Left forelimb (tissue), 1 donor: Measurements from ENCODE around the gene BCAS3.
A peak's percentile ranks its signal among the peaks of the same experiment; 100 is the strongest.

Experiments used
- DNase-seq: peaks from one replicate; pipeline ENCODE4 v3.0.0-alpha.2; 2018; ENCODE audit warnings: low spot score

Gene BCAS3

DNA sequence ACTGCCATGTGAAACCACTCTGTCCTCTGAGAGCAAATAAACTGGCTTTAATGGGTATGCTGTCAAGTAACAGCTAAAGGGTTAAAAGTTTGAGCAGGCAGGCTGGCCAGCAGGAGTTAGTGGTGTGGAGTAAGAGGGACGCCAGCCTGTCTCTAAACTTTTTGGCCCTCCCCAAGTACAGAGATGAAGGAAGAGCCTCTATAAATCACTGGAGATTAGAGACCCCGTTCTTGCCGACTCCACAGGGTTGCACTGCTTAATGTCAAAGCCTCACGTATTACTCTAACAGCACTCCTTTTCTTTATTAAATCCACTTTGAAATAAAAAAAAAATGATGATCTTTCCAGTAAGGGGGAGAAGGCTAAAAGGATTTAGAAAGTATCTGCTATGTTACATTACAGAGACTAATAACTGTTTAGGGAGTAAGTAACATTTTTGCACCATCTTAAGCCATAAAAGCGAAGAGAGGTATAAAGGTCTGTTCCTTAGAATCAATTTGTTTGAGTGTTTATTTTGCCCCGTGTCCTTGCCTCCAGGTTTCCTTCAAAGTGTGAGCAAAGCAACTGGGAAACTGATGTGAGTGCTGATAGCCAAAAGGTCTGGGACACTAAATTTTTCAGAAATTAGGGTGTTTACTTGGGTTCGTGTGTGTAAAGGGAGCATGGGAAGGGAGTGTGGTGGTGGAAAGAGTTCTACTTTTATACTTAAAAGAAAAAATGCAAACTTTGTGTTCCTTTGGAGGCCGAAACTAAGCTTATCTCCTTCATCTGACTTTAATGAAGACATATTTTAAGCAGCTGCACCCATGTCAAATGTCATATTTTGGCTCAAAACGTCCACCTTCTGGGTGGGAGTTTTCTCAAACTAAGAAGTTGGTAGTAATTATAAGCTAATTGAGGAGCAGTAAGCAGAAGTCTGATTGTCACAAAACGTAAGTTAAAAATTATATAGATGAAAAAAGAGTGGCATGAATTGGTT, 612.0 kb downstream of the BCAS3 start:
- no peak for DNase-seq

DNA sequence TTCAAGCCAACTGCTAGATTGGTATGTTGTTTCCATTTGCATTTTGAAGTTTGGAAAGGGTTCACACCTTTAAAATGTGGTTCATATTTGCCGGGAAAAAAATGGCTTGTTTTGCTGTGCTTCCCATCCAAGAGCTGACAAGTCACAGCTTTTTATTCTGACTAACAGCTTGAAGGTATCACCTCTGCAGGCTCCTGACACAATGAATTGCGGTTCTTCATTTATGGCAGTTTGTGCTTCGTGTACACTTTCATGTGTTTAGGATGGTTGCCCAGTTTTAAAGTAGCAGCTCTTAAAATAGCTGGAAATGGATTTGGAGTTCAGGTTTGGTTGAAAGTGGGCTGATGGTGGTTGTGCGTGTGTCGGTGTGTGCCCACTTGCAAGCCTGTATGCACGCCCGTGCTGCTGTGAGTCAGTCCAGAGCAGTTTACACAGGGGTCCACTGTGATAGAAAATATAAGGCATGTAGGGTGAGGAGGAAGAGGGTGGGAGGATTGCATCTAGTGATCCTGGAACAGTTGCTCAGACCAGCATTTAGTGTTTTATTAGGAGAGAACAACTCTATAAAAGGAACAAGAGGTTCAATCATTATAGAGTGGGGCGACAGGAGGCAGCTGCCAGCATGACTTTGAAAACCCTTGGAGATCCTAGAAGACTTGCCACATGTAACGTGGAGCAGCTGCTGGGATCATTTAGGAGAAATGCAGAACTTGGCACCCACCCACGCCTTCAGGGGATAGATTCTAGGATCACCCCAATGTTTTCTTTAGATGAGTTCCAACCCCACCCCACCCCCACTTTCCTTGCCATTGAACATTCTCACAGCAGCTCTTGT, 614.0 kb downstream of the BCAS3 start:
- no peak for DNase-seq

DNA sequence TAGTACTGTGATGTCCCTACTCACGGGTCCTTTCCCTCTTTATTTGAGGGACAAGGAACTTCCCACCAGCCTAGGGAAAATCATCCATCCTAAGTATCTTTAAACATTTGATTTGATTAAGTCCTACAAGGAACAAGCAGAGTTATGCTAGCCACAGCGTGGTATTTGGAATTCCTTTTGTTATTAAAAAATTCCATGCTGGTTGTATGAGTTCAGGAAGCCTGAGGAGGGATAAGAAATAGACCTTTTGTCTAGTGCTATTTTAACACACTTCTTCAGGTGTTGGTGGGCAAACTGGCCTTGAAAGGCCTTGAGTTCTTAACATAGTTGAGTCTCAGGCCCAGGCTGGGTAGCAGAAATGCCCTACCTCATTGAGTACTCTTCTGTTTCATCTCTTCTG, 616.6 kb downstream of the BCAS3 start:
- no peak for DNase-seq

DNA sequence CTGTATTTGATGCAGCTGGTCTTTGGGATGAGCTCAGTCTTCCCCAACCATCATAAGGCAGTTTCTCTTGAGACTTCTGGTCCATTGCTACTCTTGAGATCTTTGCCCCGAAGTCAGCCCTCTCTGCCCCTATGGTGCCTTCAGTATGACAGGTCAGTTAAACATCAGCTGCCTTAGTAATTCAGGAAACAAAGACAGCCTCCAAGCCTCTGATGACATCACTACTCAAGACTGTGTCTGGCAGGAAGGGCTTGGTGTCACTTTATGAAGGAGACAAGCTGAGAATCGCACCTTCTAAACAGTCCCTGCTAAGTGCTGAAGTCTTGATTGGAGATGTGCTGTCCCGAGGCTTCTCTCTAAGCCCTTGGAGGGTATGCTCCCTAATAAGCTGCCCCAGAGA, 617.1 kb downstream of the BCAS3 start:
- no peak for DNase-seq

DNA sequence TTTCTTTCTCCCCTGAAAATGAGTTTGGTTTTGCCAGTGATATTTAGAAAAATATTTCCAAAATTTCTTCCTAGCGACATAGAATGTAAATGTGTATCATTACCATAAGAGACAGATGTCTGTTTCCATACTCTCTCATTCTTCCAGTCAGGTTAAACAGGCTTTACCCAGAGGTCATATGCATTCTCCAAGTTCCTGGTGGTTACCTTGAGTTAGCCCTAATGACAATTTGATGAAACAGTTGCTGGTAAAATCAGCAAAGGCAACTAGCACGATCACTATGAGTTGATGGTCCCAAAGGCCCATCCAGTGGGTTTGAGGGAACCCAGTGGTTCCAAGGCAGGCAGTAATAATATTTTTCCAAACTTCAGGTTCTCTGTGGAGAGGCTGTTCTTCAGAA, 618.4 kb downstream of the BCAS3 start:
- DNase-seq = no peak

DNA sequence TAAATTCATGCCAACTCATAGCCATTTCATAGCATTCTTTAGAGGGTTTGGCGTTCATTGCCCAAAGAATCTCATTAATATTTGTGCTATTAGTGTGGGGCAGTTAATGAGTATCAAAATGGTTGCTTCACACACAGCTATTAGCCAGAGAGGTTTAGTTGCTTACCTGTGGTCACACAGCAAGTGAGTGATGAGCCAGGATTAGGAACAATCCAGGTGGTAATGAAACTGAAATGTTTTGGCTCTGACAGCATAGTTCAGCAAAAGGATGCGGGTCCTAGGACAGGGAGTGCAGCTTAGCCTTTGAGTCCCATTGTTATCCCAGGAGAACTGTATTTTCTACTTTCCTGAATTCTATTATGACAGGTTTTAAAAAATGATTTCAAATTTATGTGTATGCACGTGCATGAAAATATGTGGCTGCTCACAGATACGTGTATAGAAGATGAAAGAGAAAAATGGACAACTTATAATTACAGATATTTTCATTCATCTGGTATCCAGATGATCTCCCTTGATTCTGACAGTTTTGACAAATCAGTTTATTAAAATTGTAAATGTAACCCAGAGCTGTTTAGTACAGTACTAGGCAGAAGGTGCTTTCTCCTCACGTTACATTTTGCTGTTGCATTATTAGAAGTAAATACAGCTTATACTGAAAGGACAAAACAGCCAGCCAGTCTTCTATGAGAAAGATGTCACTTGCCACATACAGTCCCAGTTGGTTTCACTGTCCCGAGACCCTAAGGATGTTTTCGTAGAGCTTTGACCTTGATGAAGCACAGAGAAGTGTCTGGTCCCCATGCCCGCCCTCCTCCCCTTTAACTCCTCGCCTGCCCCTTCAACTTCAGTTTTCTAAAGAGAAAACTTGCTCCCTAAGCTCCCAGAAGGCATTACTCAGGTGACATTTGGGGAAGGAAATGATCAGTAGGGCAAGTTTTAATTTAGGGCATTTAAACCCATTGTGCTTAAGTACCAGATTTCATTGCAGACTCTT, 622.2 kb downstream of the BCAS3 start:
- DNase-seq = no peak

DNA sequence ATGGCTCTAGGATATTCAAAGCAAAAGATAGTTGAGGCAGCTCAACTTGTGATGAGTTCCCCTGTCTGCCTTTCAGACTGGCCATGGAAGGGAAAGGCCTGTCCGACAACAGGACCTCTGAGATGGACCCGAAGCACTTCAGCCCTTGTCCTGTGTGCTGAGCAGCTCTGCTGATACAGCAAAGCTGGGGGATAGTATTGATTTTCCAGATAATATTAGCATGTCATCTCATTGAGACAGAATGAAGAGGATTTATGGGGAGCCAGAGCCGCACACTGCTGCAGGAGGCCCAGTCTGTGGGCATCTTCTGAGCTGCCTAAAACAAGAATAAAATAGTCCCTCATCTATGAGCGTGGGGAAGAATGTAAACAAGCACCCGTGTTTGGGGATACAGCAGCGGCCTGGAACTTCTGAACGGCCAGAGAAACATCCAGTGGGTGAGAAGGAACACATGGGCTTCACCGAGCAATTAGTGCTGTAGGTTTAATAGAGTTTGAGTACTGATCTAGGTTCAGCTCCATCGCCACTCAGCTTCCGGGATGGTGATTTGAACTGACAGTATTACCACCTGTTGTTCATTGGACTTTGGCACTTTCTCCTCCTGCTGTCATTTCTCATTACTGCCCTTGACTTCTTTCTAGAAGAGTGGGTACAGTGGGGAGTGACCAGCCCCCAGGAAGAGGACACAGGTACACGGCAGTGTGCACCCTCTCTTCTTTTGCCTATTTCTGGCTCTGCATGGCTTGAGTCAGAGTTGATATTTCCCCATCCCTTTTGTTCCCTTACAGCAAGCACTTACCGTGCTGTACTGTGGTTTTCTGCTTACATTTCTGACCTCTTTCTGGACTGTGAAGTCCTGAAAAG, 625.5 kb downstream of the BCAS3 start:
- DNase-seq = no peak

DNA sequence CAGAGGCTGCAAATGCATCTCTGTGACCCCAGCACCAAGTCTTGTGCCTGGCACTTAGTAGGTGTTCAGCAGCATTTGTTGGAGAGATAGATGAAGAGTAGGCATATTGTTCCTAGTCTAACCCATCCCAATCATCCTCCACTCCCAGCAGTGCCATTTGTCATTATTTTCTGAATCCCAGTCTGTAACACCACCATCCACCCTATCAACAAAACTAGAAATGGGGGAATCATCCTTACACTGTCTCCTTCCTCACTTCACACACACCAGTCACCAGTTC, 626.1 kb downstream of the BCAS3 start:
- no peak for DNase-seq

DNA sequence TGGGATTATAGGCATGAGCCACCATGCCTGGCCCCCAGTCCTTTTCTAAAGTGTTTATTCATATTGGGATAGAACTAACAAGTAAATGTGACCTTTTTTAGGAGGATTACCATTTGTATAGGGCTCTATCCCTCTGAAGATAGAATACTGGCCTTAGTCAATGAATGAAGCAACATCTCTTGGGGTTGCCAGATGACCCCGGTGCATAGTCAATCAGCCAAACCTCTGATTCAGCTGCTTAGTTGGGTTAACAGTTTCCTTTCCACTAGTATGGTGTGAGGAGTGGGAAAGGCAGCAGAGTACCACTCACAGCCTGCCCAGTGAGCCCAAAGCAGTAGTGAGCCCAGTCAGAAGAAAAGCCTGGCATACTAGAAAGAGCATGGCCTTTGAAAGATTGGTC, 627.4 kb downstream of the BCAS3 start:
- no peak for DNase-seq

DNA sequence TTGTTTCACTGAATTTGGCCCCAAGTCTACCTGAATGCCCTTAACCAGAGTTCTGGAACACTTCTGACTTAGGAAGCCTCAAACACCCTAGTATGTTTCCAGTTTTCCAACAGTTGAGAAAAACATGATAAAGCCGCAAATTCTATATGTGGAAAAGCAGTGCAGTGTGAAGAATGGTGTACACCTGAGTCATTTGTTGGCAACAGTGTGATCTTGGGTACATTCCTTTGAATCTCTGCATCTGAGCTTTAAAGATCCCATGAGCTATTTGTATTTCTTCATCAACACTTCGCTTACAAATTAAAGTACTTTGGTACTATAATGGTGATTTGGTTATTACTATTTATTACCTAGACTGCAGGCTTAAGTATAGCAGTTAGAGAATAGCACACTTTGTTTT, 628.4 kb downstream of the BCAS3 start:
- DNase-seq = no peak

DNA sequence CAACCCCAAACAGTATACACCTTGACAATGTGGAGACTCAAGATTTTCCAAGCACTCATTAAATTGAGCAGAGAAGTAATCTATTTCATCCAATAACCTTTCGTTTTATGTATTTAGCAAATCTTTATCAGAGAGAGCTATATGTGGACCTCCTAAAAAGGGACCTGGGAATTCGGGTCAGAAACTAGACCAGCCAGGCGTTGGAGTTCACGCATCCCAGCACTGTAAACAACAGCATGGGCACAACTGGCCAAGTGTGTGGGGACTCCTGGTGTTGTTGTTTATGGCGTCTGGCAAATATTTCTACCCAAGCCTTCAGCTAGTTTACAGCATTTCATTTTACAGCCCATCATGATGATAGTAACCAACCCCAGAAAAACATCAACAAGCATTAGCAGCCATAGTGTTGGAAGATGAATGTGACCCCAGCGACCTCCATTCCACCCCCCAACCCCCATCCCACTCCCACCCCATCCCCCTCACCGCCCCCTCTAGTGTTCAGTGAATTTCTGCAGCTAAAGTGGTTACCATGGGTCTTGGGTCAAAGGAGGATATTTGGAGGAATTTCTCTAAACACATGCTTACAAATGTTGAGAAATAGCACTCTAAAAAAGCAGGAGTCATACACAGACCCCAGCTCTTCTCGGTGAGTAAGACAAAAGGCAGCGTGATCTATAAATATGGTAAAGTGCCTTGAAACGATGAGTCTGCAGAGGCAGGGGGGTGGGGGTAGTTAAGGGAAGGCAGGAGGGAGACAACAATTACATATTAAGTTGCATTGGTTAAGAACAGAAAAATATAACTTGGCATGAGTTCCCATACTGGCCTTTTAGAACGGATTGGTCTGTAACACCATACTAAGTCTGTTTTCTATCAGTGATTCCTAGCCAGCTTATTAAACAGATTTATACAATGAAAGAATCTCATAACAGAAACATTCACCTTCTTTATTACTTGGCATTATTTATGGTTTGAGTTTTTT, 630.5 kb downstream of the BCAS3 start:
- no peak for DNase-seq

DNA sequence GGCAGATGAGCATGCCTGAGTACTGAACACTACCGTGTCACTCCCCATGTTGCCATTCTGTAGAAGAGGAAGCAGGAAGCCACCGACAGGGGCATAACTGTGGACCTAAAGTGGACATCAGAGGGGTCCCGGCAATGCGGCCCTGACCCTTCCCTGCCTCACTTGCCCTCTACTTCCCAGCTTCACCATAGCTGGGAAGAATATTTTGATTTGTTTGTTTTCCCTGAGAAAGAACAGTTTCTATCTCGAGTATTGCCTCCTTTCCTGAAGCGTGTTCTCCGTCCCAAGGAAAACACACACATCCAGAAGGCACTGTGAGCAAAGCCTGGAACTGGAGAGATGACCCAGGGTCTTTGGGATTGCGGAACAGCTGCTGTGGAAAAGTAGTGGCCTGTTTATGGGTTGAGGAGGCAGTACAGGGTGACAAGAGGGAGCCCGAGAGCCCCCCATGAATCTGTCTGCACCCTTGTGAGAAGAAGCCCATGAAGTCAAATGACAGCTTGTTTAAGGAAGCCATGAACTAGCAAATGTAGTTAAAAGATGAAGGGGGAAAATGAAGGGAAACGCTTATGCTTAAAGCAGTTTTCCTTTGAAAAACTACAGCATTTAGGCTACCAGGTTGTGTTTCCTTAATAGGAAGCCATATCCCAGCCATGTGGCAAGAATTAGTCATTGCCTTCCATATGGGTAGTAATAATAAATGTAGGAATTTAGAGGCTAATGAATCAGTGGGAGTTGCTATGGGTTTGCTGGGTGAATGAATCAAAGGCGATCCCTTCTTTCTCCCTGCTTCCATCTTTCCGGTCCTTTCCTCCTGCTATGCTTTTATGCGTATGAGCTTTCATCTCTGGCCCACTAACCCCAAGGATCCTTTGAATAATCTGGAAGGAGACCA, 632.0 kb downstream of the BCAS3 start:
- DNase-seq = no peak

DNA sequence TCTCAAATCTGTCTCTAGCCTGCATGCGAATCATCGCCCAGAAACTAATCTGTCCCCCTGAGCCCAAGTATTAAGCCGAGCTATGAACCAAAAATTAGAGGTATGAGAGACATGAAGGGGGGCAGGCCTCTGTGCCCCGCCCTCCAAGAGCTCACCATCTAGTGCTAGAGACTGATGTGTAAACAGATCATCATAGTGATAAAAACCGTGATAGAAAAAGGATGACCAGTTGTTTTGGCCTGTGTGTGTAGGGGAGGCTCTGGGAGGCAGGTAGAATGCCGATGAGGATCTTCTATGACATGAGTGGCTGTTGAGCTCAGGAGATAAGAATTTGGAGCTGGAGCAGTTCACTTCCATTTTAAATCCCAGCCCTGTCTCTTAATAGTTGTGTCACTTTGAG, 632.9 kb downstream of the BCAS3 start:
- DNase-seq = no peak

DNA sequence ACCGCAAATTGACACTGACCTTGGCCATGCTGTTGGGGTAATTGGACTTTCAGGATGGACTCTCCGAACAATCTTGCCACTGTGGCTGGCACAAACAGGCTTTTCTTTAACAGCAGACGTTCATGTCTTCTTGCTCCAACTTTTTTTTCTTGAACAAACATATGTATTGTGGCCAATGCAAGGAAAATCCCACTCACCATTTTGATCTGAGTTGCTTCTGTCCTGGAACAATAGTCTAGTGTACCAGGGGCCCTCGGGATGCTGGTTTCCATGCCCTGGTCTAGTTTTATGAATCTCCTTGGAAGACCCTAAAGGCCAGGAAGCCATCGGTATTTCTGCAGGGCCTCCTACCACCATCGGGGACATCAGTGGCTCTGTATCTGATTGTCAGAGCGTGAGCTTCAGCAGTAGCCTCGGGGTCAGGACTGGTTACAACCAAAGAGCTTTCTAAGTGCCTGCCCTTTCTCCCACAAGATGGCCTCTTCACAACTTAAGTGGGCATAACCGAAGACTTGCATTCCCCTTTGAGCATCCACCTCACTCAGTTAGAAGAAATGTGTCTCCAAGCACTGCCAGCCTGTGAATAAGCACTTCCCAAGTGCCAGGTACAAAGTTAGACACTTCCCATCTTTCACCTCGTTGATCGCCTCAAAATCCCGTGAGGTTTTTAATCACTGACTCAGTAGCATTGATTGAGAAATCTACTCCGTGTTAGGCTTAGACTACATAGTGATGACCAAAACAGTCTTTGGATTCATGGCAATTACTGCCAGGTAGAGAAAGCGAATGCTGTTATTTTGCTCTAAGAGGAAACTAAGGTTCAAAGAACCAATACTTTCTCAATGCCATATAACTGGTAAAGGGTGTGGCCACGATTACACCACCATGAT, 635.0 kb downstream of the BCAS3 start:
- DNase-seq = no peak

DNA sequence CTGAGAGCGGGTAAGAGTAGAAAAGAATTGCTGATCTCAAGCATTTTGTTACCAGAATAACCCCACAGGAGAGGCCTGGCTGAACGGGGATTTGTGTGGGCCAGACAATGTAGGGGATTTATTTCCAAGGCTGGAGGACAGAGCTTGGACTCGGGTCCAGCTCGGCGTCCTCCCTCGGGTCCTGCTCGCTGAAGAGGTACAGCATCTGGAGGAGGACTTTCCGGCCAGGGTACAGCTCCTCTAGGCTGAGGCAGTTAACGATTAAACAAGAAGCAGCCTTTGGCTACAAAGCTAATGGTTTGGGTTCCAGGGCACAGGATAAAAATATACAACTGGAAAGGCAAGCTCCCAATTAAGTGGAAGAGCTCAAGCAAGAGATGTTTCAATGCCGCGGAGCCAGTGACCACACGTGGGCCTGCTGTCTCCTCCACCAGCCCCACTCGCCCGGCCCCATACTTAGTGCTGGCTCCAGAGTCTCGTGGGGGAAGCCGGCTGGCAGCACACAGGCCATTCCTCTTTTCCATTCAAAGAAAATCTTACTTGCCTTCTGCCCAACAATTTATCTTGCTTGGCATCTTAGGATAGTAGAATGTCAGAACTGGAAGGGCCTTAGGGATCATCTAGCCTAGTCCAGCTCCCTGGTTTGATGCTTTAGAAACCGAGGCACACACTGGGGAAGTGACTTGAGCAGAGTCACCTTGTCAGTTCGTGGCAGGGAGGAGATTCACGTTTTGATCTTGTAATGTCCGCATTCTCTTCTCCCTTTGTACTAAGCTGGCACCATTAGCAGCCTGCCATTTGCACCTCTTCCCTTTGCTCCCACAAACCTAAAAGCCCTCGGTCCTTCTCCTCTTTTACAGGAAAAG, 636.0 kb downstream of the BCAS3 start:
- peak; percentile 75 for DNase-seq

DNA sequence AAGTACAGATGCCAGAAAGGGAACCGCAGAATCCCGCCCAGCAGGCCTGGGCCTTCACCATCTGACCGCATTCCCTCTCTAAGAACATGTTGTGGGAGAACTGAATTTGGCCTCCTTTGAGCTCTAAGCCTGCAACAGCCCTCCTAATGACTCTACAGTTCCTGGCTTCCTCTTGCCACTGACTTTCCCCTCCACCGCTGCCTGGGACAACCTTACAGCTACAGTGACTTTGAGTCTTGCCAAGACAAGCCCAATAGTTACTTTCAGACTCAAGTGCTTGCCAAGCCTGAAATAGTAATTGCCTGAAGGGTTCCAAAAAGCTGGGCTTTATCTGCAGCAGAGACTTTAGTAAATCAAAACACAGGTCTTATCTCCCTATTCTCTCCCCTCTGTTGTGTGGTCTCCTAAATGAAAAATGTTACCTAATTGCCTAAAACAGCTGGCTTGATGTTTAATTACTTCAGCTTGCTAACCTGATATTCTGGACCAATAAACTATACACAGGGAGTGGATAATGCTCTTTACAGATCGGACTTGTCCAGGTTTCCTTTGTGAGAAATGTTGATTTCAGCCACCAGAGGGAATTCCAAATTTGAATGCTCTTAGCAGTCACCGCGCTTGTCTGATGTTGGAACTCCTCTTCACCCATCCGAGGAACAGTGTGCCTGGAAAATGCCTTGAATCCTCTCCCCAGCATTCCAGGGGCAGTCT, 636.9 kb downstream of the BCAS3 start:
- peak; percentile 74 for DNase-seq
